SK-N-MC (cell line): Measurements from ENCODE around the gene SIGLEC7.
"Not testable (repeated sequence)": the region's sequence is repeated elsewhere in the genome, so short reads cannot be mapped to it uniquely, and the experiment has no call there.

Experiments
- DNase-seq: peaks from one replicate; pipeline ENCODE4 v3.0.0-alpha.2; 2011; ENCODE audit warnings: low read depth, low spot score
- H3K27ac ChIP-seq: fragments of 200-600 bp; sonication (generic); 2 replicates; pipeline ENCODE4 v1.5.1; 2016; ENCODE audit warnings: mixed run types
- H3K36me3 ChIP-seq: fragments of 200-600 bp; sonication (generic); 2 replicates; pipeline ENCODE4 v1.6.1; 2017; ENCODE audit warnings: antibody characterized with exemption, low read length, mixed read lengths; ENCODE audit not compliant: insufficient read depth
- H3K4me3 ChIP-seq: fragments of 200-600 bp; sonication (generic); 2 replicates; pipeline ENCODE4 v1.5.1; 2016
- H3K9ac ChIP-seq: fragments of 200-600 bp; sonication (generic); 2 replicates; pipeline ENCODE4 v1.8.0; 2017; ENCODE audit warnings: mixed run types, mixed read lengths; ENCODE audit not compliant: insufficient read length
- H3K9me3 ChIP-seq: fragments of 200-600 bp; sonication (generic); 2 replicates; pipeline ENCODE4 v1.6.1; 2017; ENCODE audit warnings: low read depth, mild to moderate bottlenecking, antibody characterized with exemption, low read length, moderate library complexity, mixed read lengths
- EZH2 ChIP-seq: fragments of 200-600 bp; sonication (generic); IDR thresholded peaks from one replicate; pipeline ENCODE4 v1.6.1; 2017; ENCODE audit warnings: antibody characterized with exemption
- FOXP2 ChIP-seq: optimal IDR thresholded peaks from 2 replicates; pipeline ENCODE3; 2011; ENCODE audit warnings: mild to moderate bottlenecking, moderate library complexity; ENCODE audit not compliant: insufficient read depth; ENCODE audit errors: extremely low read length, control extremely low read depth
- POLR2AphosphoS5 ChIP-seq: IDR thresholded peaks from 2 replicates; pipeline ENCODE4 v1.6.1; 2012; ENCODE audit warnings: mild to moderate bottlenecking, low read depth, low read length, borderline replicate concordance

The SIGLEC7 gene

DNA sequence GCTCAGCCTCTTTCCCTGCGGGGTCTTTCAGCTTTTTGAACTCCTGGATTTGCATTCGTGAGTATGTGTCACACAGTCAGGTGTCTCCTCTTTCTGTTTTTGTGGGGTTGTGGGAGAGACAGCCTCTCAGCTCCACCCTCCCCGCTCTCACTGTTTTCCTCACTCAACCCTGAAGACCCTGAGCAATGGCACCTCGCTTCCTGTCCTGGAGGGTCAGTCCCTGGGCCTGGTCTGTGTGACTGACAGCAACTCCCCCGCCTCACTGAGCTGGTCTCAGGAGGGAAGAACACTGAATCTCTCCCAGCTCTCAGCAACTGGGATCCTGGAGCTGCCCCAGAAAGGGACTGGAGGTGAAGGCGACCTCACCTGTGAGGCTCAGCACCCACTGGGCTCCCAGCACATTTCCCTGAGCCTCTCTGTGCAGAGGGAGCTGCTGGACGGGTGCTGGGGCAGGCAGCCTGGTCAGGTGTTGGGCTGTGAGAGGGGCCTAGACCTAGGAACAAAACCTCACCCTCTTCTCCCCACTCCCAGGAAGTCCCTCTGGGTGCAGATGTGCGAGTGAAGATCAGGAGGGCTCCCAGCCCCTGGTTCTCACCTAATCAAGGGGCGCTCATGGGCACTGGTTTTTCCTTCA, 4.2 kb upstream of the SIGLEC7 start:
- TF ChIP-seq EZH2 (no peak), FOXP2 (no peak), POLR2AphosphoS5 (no peak)
- no peak overlapping the region for H3K27ac ChIP-seq
- DNase-seq = no peak
- no peak overlapping the region for H3K4me3 ChIP-seq
- H3K9me3 ChIP-seq = no peaks in the 10 kb centered on the region
- H3K36me3 ChIP-seq = no peaks in the 10 kb centered on the region
- H3K9ac ChIP-seq = no peak overlapping the region

DNA sequence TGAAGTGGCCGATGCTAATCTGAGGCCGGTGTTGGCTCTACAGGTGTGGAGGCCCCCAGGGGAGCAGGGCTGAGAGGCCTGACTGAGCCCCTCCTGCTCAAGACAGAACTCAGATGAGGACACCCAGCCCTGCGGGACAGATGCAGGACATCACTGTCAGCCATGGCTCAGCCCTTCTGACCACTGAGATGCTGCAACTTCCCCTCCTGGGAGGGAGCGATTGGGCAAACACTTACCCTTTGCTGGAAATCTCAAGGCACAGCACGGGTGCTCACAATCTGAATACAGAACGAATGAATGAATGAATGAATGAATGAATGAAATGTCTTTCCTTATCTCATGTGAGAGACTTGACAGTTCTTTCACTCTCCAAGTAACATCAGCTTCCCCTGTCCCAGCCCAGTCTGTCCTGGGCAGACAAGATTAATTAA, 3.5 kb upstream of the SIGLEC7 start:
- Histone ChIP-seq H3K9me3 (no peaks in the 10 kb centered on the region), H3K9ac (no peak overlapping the region), H3K27ac (no peak overlapping the region), H3K36me3 (no peaks in the 10 kb centered on the region), H3K4me3 (no peak overlapping the region)
- DNase-seq = no peak
- no peak for TF ChIP-seq POLR2AphosphoS5
- no peak for TF ChIP-seq EZH2
- no peak for TF ChIP-seq FOXP2

DNA sequence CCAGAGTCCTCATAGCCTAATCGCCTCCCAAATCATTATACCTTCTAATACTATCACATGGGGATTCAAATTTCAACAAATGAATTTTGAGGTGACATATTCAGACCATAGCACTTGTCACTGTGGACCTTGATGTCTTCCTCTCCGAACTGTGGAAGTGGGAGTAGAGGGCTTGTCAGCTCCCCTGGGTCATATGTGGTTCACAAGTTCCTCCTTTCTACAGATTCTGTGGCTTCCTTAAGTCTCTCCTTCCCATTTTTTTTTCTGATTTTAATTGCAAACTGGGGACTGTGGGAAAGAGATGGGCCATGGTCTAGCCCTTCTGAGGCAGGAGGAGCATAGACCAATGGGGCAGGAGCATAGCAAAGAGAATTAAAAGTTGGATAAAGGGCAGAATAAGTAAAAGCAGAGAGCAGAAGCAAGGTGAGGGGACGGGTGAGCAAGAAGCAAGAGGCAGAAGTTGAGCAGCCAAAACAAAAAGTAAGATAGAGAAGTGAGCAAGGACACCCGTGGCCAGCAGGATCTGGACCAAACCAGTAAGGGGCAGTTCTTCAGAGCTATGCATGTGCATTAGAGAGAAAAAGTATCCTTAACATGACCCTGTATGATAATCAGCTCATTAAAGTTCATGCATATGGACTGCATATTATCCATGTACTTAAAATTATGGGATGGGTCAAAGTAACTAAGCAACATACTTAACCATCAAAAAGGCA, 2.6 kb upstream of the SIGLEC7 start:
- TF ChIP-seq POLR2AphosphoS5 (no peak), FOXP2 (no peak), EZH2 (no peak)
- Histone ChIP-seq H3K4me3 (no peak overlapping the region), H3K27ac (no peak overlapping the region), H3K9me3 (no peaks in the 10 kb centered on the region), H3K36me3 (no peaks in the 10 kb centered on the region), H3K9ac (no peak overlapping the region)
- DNase-seq = no peak

DNA sequence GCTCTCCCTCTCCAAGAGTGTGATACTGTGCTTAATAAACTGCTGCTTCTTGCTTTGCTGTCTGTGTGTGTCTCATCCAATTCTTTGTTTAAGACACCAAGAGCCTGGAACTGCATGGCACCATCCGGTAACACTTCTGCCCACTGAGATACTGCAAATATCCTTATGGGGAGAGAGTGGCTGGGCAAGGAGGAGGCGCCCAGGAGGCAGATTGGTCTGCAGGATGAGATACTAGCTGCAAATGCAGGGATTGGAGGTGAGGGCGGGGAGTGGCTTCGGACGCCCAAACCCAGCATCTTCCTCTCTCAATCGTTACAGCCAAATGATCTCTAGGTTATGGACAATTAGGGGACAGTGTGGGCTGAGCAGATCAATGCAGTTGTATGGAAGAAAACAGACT, 1.7 kb upstream of the SIGLEC7 start:
- Histone ChIP-seq H3K36me3 (no peaks in the 10 kb centered on the region), H3K9me3 (no peaks in the 10 kb centered on the region), H3K9ac (no peak overlapping the region), H3K27ac (no peak overlapping the region), H3K4me3 (no peak overlapping the region)
- DNase-seq = no peak
- no peak for TF ChIP-seq POLR2AphosphoS5
- TF ChIP-seq EZH2 = no peak
- TF ChIP-seq FOXP2 = no peak

DNA sequence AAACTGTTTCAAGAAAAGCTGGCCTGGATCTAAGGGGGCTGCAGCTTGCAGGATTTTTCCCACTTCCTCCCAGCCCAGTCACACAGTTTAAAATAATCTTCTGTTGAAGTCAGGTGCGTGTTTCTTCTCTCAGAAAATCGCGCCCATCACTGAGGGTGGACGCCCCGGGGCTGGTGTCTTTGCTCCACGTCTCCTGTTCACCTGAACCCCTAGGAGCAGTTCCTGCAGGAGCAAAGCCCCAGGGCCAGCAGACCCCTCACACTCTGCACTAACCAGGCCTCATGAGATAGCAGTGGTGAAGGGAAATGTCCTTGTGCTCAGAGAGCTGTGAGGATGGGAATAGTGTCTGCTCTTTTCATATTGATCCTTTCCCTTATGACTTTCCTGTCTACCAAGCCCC, 920 bp upstream of the SIGLEC7 start:
- TF ChIP-seq FOXP2 (no peak), EZH2 (no peak), POLR2AphosphoS5 (no peak)
- H3K9me3 ChIP-seq = no peaks in the 10 kb centered on the region
- H3K27ac ChIP-seq = no peak overlapping the region
- H3K4me3 ChIP-seq = no peak overlapping the region
- H3K36me3 ChIP-seq = no peaks in the 10 kb centered on the region
- DNase-seq = no peak
- H3K9ac ChIP-seq = no peak overlapping the region

DNA sequence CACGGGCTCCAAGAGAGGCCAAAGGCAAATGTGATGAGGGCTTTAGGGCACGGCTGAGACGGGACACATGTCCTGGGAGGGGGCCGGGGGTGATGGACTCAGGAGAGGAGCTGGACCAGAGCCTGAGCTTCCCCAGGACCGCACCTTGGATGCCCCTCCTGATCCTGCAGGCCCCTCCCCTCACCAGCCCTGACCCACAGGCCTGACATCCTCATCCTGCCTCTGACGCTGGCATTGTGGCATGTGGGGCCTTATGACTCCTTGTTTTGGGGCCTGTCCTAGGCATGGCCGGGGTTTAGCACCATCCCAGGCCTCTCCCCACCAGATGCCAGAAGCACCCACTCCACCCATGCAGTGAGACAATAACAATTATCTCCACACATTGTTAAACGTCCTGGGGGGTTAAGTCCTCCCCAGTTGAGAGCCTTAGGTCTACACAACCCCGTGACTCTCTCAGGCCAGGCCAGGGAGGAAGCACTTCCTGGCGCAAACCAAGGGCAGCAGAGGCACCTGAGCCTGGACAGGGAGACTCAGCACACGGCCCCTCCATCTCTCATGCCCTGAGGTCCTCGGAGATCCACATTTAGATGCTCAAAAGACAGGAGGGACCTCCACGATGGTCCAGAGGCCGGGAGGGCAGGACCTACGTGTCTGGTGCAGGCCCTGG, 841 bp downstream of the SIGLEC7 start:
- not testable (repeated sequence) for H3K4me3 ChIP-seq, H3K9ac ChIP-seq, H3K36me3 ChIP-seq, H3K27ac ChIP-seq, H3K9me3 ChIP-seq, DNase-seq

DNA sequence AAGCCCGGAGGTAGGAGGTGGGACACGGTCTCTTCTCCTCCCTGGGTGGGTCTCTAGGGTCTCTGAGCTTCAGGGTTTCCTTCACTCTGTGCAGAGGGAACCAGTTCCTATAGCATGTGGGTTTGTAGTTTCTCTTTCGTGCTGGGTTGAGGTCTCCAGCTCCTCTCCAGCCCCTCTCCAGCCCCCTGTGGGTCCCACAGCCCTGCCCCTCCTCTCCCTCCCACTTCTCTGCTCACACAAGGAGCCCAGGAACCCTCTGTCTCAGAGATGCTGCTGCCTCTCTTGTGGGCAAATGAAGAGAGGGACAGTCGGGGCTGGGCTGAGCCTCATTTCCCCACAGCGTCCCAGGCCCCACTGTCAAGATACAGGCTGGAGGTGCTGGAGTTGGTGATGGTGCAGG, 1.4 kb downstream of the SIGLEC7 start:
- H3K9me3 ChIP-seq = no peaks in the 10 kb centered on the region
- TF ChIP-seq POLR2AphosphoS5 = no peak
- no peak for TF ChIP-seq EZH2
- TF ChIP-seq FOXP2 = no peak
- no peak overlapping the region for H3K27ac ChIP-seq
- H3K9ac ChIP-seq = no peak overlapping the region
- H3K4me3 ChIP-seq = no peak overlapping the region
- no peak for DNase-seq
- H3K36me3 ChIP-seq = no peaks in the 10 kb centered on the region

DNA sequence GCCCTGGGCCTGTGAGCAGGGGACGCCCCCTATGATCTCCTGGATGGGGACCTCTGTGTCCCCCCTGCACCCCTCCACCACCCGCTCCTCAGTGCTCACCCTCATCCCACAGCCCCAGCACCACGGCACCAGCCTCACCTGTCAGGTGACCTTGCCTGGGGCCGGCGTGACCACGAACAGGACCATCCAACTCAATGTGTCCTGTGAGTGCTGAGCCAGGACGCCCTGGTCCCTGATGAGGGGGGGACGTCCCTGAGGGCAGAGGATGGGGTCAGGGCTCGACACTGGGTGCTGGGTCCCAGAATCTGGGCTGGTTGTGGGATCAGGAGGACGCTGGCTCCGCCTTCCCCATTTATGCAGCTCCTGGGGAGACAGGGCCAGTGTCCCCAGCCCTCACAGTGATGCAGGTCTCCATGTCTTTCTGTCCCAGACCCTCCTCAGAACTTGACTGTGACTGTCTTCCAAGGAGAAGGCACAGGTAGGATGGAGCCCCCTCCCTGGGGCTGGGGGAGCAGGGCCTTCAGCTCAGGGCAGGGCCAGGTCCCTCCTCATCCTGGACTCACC, 2.5 kb downstream of the SIGLEC7 start:
- DNase-seq = no peak
- Histone ChIP-seq H3K4me3 (no peak overlapping the region), H3K36me3 (no peaks in the 10 kb centered on the region), H3K9me3 (no peaks in the 10 kb centered on the region), H3K27ac (no peak overlapping the region), H3K9ac (no peak overlapping the region)
- TF ChIP-seq FOXP2 (no peak), POLR2AphosphoS5 (no peak), EZH2 (no peak)
